Endothelial cell of umbilical vein (primary cell): ENCODE measurements around the gene TFCP2. TPM values are rescaled to one million over a fixed set of nuclear protein-coding genes. Genes with fewer than 3 reads are reported as not detected.

ENCODE experiments used
- BruUV-seq: library from RNA; stranded (reverse); fragments of 400-500 nt; replicated peaks from 2 replicates; lab custom pipeline; 2021; lab: Mats Ljungman, UMichigan
- CTCF ChIA-PET: fragments of 300-600, 350-600 bp; sonication (Branson Sonifier 250); formaldehyde crosslinking; loops from one replicate; lab custom pipeline; 2021; ENCODE audit warnings: antibody characterized with exemption, inconsistent platforms; lab: Charles Lee
- POLR2A ChIA-PET: fragments of 300-600, 350-600 bp; sonication (Branson Sonifier 250); formaldehyde crosslinking; loops from one replicate; lab custom pipeline; 2021; ENCODE audit warnings: antibody characterized with exemption, inconsistent platforms; lab: Charles Lee
- DNase-seq: peaks from one replicate; pipeline ENCODE4 v3.0.0-alpha.2; 2011; ENCODE audit warnings: low read depth, low spot score
- FAIRE-seq: peaks from 2 replicates; lab custom pipeline; 2011; peaks lifted over from hg19 to GRCh38; lab: Jason Lieb, UNC
- H2AFZ ChIP-seq: 2 replicates; pipeline ENCODE4 v1.6.0; 2012; ENCODE audit warnings: low read depth, low read length, control low read depth, inconsistent platforms
- H3K27ac ChIP-seq: 2 replicates; pipeline ENCODE4 v1.5.1; 2011; ENCODE audit warnings: low read depth, mild to moderate bottlenecking, control low read depth, low read length, moderate library complexity; ENCODE audit not compliant: insufficient read depth
- H3K27me3 ChIP-seq, 2 experiments: 2 replicates each; pipeline versions ENCODE4 v1.6.0 to v1.6.1; 2011; ENCODE audit warnings: low read length in 2 of 2, mixed read lengths in 1 of 2; ENCODE audit not compliant: control insufficient read depth in 2 of 2, insufficient read depth in 2 of 2
- H3K36me3 ChIP-seq, 2 experiments: 2 replicates in 1 of 2; 3 replicates in 1 of 2; pipeline ENCODE4 v1.5.1; 2011; ENCODE audit warnings: low read length in 2 of 2, mild to moderate bottlenecking in 1 of 2, moderate library complexity in 1 of 2; ENCODE audit not compliant: control insufficient read depth in 2 of 2, insufficient read depth in 2 of 2; ENCODE audit errors: extremely low read depth in 1 of 2
- H3K4me1 ChIP-seq: 3 replicates; pipeline ENCODE4 v1.5.1; 2011; ENCODE audit warnings: mild to moderate bottlenecking, low read length; ENCODE audit not compliant: control insufficient read depth, insufficient read depth; ENCODE audit errors: extremely low read depth
- H3K4me2 ChIP-seq: 2 replicates; pipeline ENCODE4 v1.6.1; 2011; ENCODE audit warnings: low read length, control low read depth, mixed read lengths; ENCODE audit not compliant: insufficient read depth
- H3K4me3 ChIP-seq, 3 experiments: fragments of 200-600 bp in 1 of 3; sonication (generic), shearing (Covaris generic) in 1 of 3; replicated peaks in 1 of 3; 2 replicates each; pipeline ENCODE4 v1.5.1; 2011 to 2016; ENCODE audit warnings: control low read depth in 3 of 3, low read length in 3 of 3, mild to moderate bottlenecking in 2 of 3, inconsistent platforms in 1 of 3, low read depth in 1 of 3, moderate library complexity in 1 of 3; ENCODE audit not compliant: insufficient read depth in 1 of 3
- H3K79me2 ChIP-seq: 2 replicates; pipeline ENCODE4 v1.6.0; 2012; ENCODE audit warnings: low read length, inconsistent platforms; ENCODE audit not compliant: control insufficient read depth, insufficient read depth
- H3K9ac ChIP-seq: replicated peaks from 2 replicates; pipeline ENCODE3; 2011; ENCODE audit warnings: low read length, control low read depth; ENCODE audit not compliant: insufficient read depth; ENCODE audit errors: extremely low read depth
- H3K9me1 ChIP-seq: replicated peaks from 3 replicates; pipeline ENCODE4 v1.6.0; 2011; ENCODE audit warnings: mild to moderate bottlenecking, low read length; ENCODE audit not compliant: control insufficient read depth, insufficient read depth; ENCODE audit errors: extremely low read depth
- H3K9me3 ChIP-seq: replicated peaks from 2 replicates; pipeline ENCODE4 v1.5.1; 2012; ENCODE audit warnings: low read length, inconsistent platforms; ENCODE audit not compliant: control insufficient read depth, insufficient read depth
- H4K20me1 ChIP-seq: replicated peaks from 2 replicates; pipeline ENCODE3; 2011; ENCODE audit warnings: mild to moderate bottlenecking, low read length; ENCODE audit not compliant: control insufficient read depth, insufficient read depth; ENCODE audit errors: extremely low read depth
- CTCF ChIP-seq, 2 donors: IDR thresholded peaks; 1 replicate in 1 of 2; 2 replicates in 1 of 2; pipeline ENCODE4 v1.5.1; 2011; ENCODE audit warnings: low read length in 2 of 2, mild to moderate bottlenecking in 2 of 2, moderate library complexity in 2 of 2, control low read depth in 1 of 2, inconsistent platforms in 1 of 2, low read depth in 1 of 2; ENCODE audit not compliant: insufficient read depth in 1 of 2; ENCODE audit errors: extremely low read depth in 1 of 2
- EZH2 ChIP-seq: IDR thresholded peaks from 2 replicates; pipeline ENCODE4 v1.6.1; 2012; ENCODE audit warnings: borderline replicate concordance, low read depth, mild to moderate bottlenecking, moderate library complexity, low read length, inconsistent platforms; ENCODE audit not compliant: severe bottlenecking
- FOS ChIP-seq: IDR thresholded peaks from 2 replicates; pipeline ENCODE4 v1.6.1; 2011; ENCODE audit warnings: mild to moderate bottlenecking, low read length, moderate library complexity, borderline replicate concordance; ENCODE audit not compliant: insufficient read depth
- GATA2 ChIP-seq: IDR thresholded peaks from 2 replicates; pipeline ENCODE4 v1.7.0; 2011; ENCODE audit warnings: low read depth, mild to moderate bottlenecking, moderate library complexity, mixed read lengths, low read length; ENCODE audit not compliant: insufficient read length, insufficient read depth
- JUN ChIP-seq: IDR thresholded peaks from 2 replicates; pipeline ENCODE4 v1.6.1; 2011; ENCODE audit warnings: borderline replicate concordance, low read depth; ENCODE audit not compliant: insufficient read length, insufficient read depth
- MAX ChIP-seq: IDR thresholded peaks from 2 replicates; pipeline ENCODE4 v1.6.1; 2011; ENCODE audit not compliant: insufficient read depth, insufficient read length
- MYC ChIP-seq: IDR thresholded peaks from one replicate; pipeline ENCODE4 v1.6.1; 2011; ENCODE audit warnings: mild to moderate bottlenecking, low read depth, low read length
- POLR2A ChIP-seq: IDR thresholded peaks from 2 replicates; pipeline ENCODE4 v1.6.1; 2012; ENCODE audit warnings: low read depth, mild to moderate bottlenecking, control low read depth, low read length
- POLR2AphosphoS5 ChIP-seq: IDR thresholded peaks from 2 replicates; pipeline ENCODE4 v1.6.1; 2012; ENCODE audit warnings: low read depth, mild to moderate bottlenecking, control low read depth, low read length, moderate library complexity; ENCODE audit not compliant: insufficient read depth
- dilution Hi-C: fragments of 300-500 bp; cut with MboI; formaldehyde crosslinking; loops from one replicate; pipeline ENCODE4 v1.15.0; 2019; ENCODE audit warnings: low sequenced_read_pairs; ENCODE audit not compliant: extremely low pct_ligation_motif_present
- intact Hi-C: fragments of 100-400 bp; cut with micrococcal nuclease; formaldehyde crosslinking; loops from one replicate; pipeline ENCODE4 v1.10.0; 2022
- polyA plus RNA-seq, 4 experiments: library from polyadenylated mRNA; depleted of rRNA in 3 of 4; stranded (reverse) in 3 of 4; unstranded in 1 of 4; fragments of >200 nt; gene quantifications; 2 replicates each; pipeline versions ENCODE4 v1.2.1 to v1.2.3, GENCODE V29; 2011 to 2012; ENCODE audit warnings: missing spikeins in 1 of 4
- total RNA-seq: library from RNA; stranded (reverse); gene quantifications from 2 replicates; pipeline ENCODE4 v1.2.3, GENCODE V29; 2021

TFCP2 gene
- total and polyA plus RNA-seq, 2 donors (not counting 3 experiments of a cell fraction or from before 2014, with no cell fraction given): 10.2 to 28.6 TPM

- Histone ChIP-seq H3K9me1 (no peaks in the 10 kb centered on the region), H3K4me1 (no peaks in the 10 kb centered on the region), H3K4me3 (no peak overlapping the region), H3K9me3 (no peaks in the 10 kb centered on the region), H2AFZ (no peak overlapping the region), H3K9ac (no peak overlapping the region), H4K20me1 (no peaks in the 10 kb centered on the region), H3K4me2 (no peak overlapping the region), H3K27me3 (no peaks in the 10 kb centered on the region), H3K36me3 (peaks cover 14 to 25% of the 10 kb centered on the region in 2 experiments), H3K27ac (no peak overlapping the region), H3K79me2 (no peaks in the 10 kb centered on the region)
- FAIRE-seq: no peak
- dilution Hi-C loops (no loop called here), intact Hi-C loops (no loop called here)
- no TSS peak for BruUV-seq
- TF ChIP-seq POLR2AphosphoS5: no peak
- no peak for TF ChIP-seq MYC
- no peak for TF ChIP-seq MAX
- no peak for TF ChIP-seq JUN
- no peak for TF ChIP-seq GATA2
- ChIA-PET CTCF (no interaction called here), POLR2A (interaction anchor here (1.4 kb wide), 1 partner anchor 28 kb away, joined by 3 read pairs; the partner anchor contains the start of gene CSRNP2)
- DNase-seq: no peak
Observed at GRCh38 chr12:51055060-51055459, 117.9 kb downstream of the TFCP2 start.

GRCh38 chr12:51051787-51052186 lies 121.1 kb downstream of the TFCP2 start:
- TF ChIP-seq MAX (no peak), CTCF (IDR thresholded peaks at IDR 0.05; ENCODE audit: extremely low read depth in 1 of 2, insufficient read depth in 1 of 2, low read depth in 1 of 2, low read length in 2 of 2) (no peak), GATA2 (no peak), POLR2A (no peak), FOS (no peak), JUN (no peak), EZH2 (no peak), POLR2AphosphoS5 (no peak), MYC (no peak)
- ChIA-PET CTCF (interaction anchor here (0.7 to 1.2 kb wide), 2 partner anchors 9 to 289 kb away, joined by 3 to 5 read pairs; no protein-coding TSS in a partner anchor), POLR2A (interaction anchor here (0.7 kb wide), 1 partner anchor 28 kb away, joined by 3 read pairs; no protein-coding TSS in a partner anchor)
- Histone ChIP-seq H2AFZ (no peak overlapping the region), H3K36me3 (peaks cover 9 to 12% of the 10 kb centered on the region in 2 experiments), H3K79me2 (peaks cover 12% of the 10 kb centered on the region), H3K27me3 (no peaks in the 10 kb centered on the region), H4K20me1 (no peaks in the 10 kb centered on the region), H3K9ac (no peak overlapping the region), H3K27ac (no peak overlapping the region), H3K9me1 (no peaks in the 10 kb centered on the region), H3K4me2 (no peak overlapping the region), H3K9me3 (no peaks in the 10 kb centered on the region), H3K4me3 (no peak overlapping the region), H3K4me1 (peaks cover 11% of the 10 kb centered on the region)
- FAIRE-seq: no peak
- dilution Hi-C loops (no loop called here), intact Hi-C loops (no loop called here)
- BruUV-seq: no TSS peak
- DNase-seq: no peak
